Stimulated activated memory B cell treated with anti-CD40 and anti-IgM and Interleukin-4, amounts not matched to agents 10 μg/mL and 1 μg/mL and 100 μg/mL, for 72 hours (primary cell): ENCODE measurements around the gene ABL1.
"Not testable (repeated sequence)": the region's sequence is repeated elsewhere in the genome, so short reads cannot be mapped to it uniquely, and the experiment has no call there.

Experiments
- ATAC-seq: fragments of 150-1000 bp; cut with Tn5 transposase; 2 replicates; pipeline ENCODE4 v1.10.0; 2021
- H3K27ac Mint-ChIP-seq: one replicate; pipeline ENCODE4 v1.8.0; 2022; ENCODE audit warnings: mild to moderate bottlenecking, mixed read lengths
- H3K27me3 Mint-ChIP-seq: one replicate; pipeline ENCODE4 v1.8.0; 2022; ENCODE audit warnings: mixed read lengths
- H3K36me3 Mint-ChIP-seq: one replicate; pipeline ENCODE4 v1.8.0; 2022; ENCODE audit warnings: mixed read lengths
- H3K4me1 Mint-ChIP-seq: one replicate; pipeline ENCODE4 v1.8.0; 2022; ENCODE audit warnings: mixed read lengths
- H3K4me3 Mint-ChIP-seq: one replicate; pipeline ENCODE4 v1.8.0; 2022; ENCODE audit warnings: mild to moderate bottlenecking, moderate library complexity, mixed read lengths
- H3K9me3 Mint-ChIP-seq: one replicate; pipeline ENCODE4 v1.8.0; 2022; ENCODE audit warnings: mixed read lengths

The ABL1 gene

DNA sequence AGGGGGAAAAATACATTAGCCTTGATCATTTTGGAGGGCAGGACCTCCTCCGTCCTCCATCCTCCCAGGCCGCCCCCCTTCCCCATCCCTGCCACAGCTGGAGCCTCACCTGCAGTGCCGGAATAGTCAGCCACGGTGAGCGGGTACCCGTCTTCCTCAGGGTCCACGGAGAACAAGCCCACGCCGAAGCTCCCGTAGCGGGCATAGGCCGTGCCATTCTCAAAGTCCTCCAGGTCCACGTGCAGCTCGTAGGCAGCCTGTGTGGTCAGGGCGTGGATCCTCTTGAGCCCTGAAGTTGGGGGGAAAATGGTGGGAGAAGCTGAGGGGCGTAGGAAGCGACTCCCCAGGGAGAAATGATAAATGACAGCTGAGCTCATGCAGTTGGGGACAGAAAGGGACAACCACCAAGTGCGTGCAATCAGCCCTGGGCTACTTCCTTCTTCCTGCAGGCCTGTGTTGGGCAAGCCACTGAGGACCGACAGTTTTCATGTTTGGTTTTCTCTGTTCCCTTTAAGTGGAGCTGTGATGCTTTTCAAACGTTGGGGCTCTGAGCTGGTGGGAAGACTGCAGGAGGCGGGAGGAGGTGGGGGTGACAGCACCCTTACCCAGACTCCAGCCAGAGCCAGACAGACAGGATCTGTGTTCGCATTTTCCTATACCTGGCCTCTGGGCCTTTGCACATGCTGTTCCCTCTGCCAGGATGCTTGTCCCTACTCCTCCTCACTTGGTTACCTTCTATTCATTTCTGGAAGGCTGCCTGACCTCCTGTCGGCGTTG lies 70.3 kb downstream of the ABL1 start:
- no peak for ATAC-seq
- no peak overlapping the region for H3K27ac Mint-ChIP-seq
- no peaks in the 10 kb centered on the region for H3K36me3 Mint-ChIP-seq
- no peak overlapping the region for H3K4me3 Mint-ChIP-seq
- H3K4me1 Mint-ChIP-seq: no peaks in the 10 kb centered on the region
- H3K9me3 Mint-ChIP-seq: no peaks in the 10 kb centered on the region
- H3K27me3 Mint-ChIP-seq: peaks cover 74% of the 10 kb centered on the region

- no peaks in the 10 kb centered on the region for H3K4me1 Mint-ChIP-seq
- ATAC-seq: no peak
- no peak overlapping the region for H3K4me3 Mint-ChIP-seq
- H3K27me3 Mint-ChIP-seq: peaks cover 66% of the 10 kb centered on the region
- no peaks in the 10 kb centered on the region for H3K36me3 Mint-ChIP-seq
- H3K9me3 Mint-ChIP-seq: no peaks in the 10 kb centered on the region
- no peak overlapping the region for H3K27ac Mint-ChIP-seq
Observed at GRCh38 chr9:130905902-130906734, 71.1 kb downstream of the ABL1 start.

DNA sequence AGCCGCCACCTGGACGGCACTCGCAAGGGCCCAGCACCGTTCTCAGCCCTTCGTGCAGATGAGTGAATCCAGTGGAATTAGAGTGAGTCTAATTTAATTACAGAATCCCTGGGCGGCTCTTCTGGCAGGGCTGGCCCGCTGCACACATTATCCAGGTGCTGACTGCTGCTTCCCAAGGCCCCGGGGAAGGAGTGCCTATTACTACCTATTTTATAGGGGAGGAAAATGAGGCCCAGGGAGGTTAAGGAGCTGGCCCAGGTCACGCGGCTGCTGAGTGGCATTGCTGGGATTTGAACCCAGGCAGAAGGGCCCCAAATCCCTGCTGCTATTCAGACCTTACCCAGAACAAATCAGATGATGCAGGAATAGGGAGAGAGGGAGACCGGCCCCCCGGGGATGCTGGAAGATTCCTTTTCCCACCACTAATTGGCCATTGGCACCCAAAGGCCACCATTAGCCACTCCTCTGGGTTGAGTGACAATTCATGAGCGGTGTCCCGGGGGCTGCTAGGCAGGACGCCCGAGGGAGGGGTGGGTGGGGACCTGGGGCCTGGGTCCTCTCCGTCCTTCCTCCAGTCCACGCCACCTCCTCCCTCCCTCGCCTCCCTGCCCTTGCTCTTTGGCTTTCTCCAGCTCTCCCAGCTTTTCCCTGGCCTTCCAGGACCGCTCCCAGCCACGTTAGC lies 71.8 kb downstream of the ABL1 start:
- H3K27ac Mint-ChIP-seq: no peak overlapping the region
- H3K9me3 Mint-ChIP-seq: no peaks in the 10 kb centered on the region
- H3K4me3 Mint-ChIP-seq: no peak overlapping the region
- H3K4me1 Mint-ChIP-seq: no peaks in the 10 kb centered on the region
- no peak for ATAC-seq
- peaks cover 65% of the 10 kb centered on the region for H3K27me3 Mint-ChIP-seq
- H3K36me3 Mint-ChIP-seq: no peaks in the 10 kb centered on the region

DNA sequence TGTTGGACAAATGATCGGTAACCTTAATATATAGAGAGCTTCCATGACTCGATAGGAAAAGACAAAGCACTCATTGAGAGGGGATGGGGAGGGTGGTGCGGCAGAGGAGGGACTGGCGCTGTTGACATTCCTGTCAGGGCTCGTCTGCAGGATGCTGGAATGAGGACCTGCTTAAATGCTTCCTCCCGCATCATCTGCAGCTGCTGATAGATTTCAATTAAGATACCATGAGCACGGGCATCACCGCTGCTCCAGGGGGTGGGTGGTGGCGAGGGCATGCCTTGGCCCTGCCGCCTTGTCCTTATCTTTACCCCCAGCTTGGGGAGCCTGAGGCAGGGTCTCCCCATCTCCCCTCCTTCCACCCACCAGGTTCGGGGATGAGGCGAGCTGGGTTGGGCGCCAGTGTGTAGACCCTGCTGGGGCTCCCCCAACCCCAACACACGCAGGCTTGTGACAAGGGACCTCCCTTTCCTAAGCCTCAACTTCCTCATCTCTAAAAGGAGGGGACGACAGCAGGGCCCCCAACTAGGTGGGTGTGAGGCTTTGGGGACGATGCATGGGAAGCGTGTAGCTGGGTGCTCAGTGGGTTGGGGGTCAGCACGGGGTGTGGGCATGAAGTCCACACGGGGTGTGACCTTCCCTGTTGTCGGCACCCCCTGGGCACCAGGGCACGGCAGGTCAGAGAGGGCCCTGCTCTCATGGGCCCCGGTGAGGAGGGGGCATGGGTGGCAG lies 73.3 kb downstream of the ABL1 start:
- no peak overlapping the region for H3K27ac Mint-ChIP-seq
- no peaks in the 10 kb centered on the region for H3K4me1 Mint-ChIP-seq
- H3K4me3 Mint-ChIP-seq: no peak overlapping the region
- H3K36me3 Mint-ChIP-seq: no peaks in the 10 kb centered on the region
- H3K9me3 Mint-ChIP-seq: no peaks in the 10 kb centered on the region
- ATAC-seq: peak; percentile 47
- H3K27me3 Mint-ChIP-seq: peaks cover 55% of the 10 kb centered on the region

DNA sequence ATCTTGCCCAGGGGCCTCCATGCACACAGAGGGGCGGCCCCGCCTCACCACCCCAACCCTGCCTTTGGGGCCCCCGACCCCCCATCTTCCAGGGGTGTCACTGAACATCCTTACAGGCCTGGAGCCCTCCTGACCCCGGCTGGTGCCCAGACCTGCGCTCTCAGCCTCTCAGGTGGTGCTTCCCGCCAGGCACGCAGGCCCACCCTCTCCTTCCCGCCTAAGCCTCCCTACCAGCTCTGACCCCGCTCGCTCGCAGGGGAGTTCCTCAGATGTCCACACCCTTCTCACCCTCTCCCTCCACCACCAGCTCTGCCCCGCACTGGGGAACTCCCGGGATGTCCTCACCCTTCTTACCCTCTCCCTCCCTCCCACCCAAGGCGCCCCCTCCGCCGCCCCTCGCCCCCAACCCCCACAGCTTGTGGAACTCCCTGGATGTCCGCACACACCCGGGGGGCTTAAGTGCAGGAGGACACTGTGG lies 73.9 kb downstream of the ABL1 start:
- Mint-ChIP-seq H3K36me3 (no peaks in the 10 kb centered on the region), H3K4me1 (no peaks in the 10 kb centered on the region), H3K27ac (no peak overlapping the region), H3K27me3 (peaks cover 54% of the 10 kb centered on the region), H3K4me3 (no peak overlapping the region), H3K9me3 (no peaks in the 10 kb centered on the region)
- ATAC-seq: peak; percentile 5

DNA sequence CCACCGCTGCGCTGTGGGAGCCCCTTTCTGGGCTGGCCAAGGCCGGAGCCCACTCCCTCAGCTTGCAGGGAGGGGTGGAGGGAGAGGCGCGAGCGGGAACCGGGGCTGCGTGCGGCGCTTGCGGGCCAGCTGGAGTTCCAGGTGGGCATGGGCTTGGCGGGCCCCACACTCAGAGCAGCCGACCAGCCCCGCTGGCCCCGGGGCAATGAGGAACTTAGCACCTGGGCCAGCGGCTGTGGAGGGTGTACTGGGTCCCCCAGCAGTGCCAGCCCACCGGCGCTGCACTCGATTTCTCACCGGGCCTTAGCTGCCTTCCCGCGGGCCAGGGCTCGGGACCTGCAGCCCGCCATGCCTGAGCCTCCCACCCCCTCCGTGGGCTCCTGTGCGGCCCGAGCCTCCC lies 75.0 kb downstream of the ABL1 start:
- H3K36me3 Mint-ChIP-seq, H3K27ac Mint-ChIP-seq: not testable (repeated sequence)
- H3K27me3 Mint-ChIP-seq: peaks cover 53% of the 10 kb centered on the region

DNA sequence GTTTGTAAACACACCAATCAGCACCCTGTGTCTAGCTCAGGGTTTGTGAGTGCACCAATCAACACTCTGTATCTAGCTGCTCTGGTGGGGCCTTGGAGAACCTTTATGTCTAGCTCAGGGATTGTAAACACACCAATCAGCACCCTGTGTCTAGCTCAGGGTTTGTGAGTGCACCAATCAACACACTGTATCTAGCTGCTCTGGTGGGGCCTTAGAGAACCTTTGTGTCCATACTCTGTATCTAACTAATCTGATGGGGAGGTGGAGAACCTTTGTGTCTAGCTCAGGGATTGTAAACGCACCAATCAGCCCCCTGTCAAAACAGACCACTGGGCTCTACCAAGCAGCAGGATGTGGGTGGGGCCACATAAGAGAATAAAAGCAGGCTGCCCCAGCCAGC lies 75.6 kb downstream of the ABL1 start:
- not testable (repeated sequence) for H3K27ac Mint-ChIP-seq, H3K4me1 Mint-ChIP-seq, H3K36me3 Mint-ChIP-seq, H3K4me3 Mint-ChIP-seq, H3K9me3 Mint-ChIP-seq, ATAC-seq
- peaks cover 51% of the 10 kb centered on the region for H3K27me3 Mint-ChIP-seq

More for the DNA sequence above, 75.0 kb downstream of the ABL1 start:
- H3K4me1 Mint-ChIP-seq, H3K4me3 Mint-ChIP-seq, ATAC-seq, H3K9me3 Mint-ChIP-seq: not testable (repeated sequence)

- H3K4me3 Mint-ChIP-seq: no peak overlapping the region
- no peaks in the 10 kb centered on the region for H3K4me1 Mint-ChIP-seq
- no peaks in the 10 kb centered on the region for H3K9me3 Mint-ChIP-seq
- no peak overlapping the region for H3K27ac Mint-ChIP-seq
- peak; percentile 44 for ATAC-seq
- no peaks in the 10 kb centered on the region for H3K36me3 Mint-ChIP-seq
- peaks cover 48% of the 10 kb centered on the region for H3K27me3 Mint-ChIP-seq
Observed at GRCh38 chr9:130911254-130912049, 76.4 kb downstream of the ABL1 start.

GRCh38 chr9:130912932-130913598 lies 78.0 kb downstream of the ABL1 start:
- no peak overlapping the region for H3K27ac Mint-ChIP-seq
- ATAC-seq: no peak
- no peaks in the 10 kb centered on the region for H3K36me3 Mint-ChIP-seq
- H3K27me3 Mint-ChIP-seq: peaks cover 48% of the 10 kb centered on the region
- H3K4me1 Mint-ChIP-seq: no peaks in the 10 kb centered on the region
- no peaks in the 10 kb centered on the region for H3K9me3 Mint-ChIP-seq
- H3K4me3 Mint-ChIP-seq: no peak overlapping the region

GRCh38 chr9:130913599-130914416 lies 78.8 kb downstream of the ABL1 start:
- Mint-ChIP-seq H3K36me3 (no peaks in the 10 kb centered on the region), H3K9me3 (no peaks in the 10 kb centered on the region), H3K4me1 (no peaks in the 10 kb centered on the region), H3K4me3 (no peak overlapping the region), H3K27me3 (peaks cover 46% of the 10 kb centered on the region), H3K27ac (no peak overlapping the region)
- peak; percentile 35 for ATAC-seq

- H3K27ac Mint-ChIP-seq: no peak overlapping the region
- no peaks in the 10 kb centered on the region for H3K9me3 Mint-ChIP-seq
- no peak overlapping the region for H3K4me3 Mint-ChIP-seq
- ATAC-seq: peak; percentile 14
- peaks cover 54% of the 10 kb centered on the region for H3K27me3 Mint-ChIP-seq
- no peaks in the 10 kb centered on the region for H3K36me3 Mint-ChIP-seq
- H3K4me1 Mint-ChIP-seq: no peaks in the 10 kb centered on the region
Observed at GRCh38 chr9:130914417-130915095, 79.5 kb downstream of the ABL1 start.

DNA sequence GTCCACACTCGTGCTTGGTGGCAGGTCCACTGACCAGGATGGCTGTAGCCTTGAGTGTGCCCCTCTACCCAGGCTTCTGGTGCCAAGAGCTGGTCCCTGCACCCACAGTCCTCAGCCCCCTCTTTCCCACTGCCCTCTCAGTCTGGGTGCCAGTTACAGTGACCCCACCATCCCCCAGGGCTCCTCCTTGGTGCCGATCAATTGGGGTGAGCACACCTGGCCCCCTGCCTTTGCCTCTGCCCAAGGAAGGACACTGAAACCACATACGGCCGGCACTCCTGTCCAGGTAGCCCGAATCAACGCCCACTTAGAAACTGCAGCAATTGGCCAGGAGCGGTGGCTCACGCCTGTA lies 80.0 kb downstream of the ABL1 start:
- Mint-ChIP-seq H3K27ac (no peak overlapping the region), H3K4me1 (no peaks in the 10 kb centered on the region), H3K4me3 (no peak overlapping the region), H3K9me3 (no peaks in the 10 kb centered on the region), H3K27me3 (peaks cover 57% of the 10 kb centered on the region), H3K36me3 (no peaks in the 10 kb centered on the region)
- ATAC-seq: no peak
